GM21786 (cell line): ENCODE results near the gene DPYD.
"Not testable (repeated sequence)": the region's sequence is repeated elsewhere in the genome, so short reads cannot be mapped to it uniquely, and the experiment has no call there.

Source experiments
- ATAC-seq: cut with Tn5 transposase; IDR thresholded peaks from one replicate; pipeline ENCODE4 v1.9.1; 2021; ENCODE audit not compliant: unreplicated experiment

DPYD gene

DNA sequence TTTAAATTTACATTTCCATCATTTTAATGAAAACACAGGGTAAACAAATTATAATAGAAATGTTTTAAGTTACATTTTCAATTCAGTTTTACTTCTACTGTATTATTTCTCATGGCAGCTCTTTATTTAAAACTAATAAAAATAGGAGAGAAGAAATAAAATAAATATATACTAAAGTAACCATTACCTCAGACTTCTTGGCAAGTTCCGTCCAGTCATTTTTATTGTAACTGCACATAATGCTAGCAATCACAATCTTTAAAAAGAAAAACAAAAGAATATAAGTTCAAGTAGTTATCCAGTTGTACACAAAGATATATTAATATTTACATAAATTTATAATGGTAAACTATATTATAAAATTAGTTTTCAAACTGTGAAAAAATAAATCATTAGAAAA is 538.6 kb downstream of the DPYD start:
- ATAC-seq, result no peak

DNA sequence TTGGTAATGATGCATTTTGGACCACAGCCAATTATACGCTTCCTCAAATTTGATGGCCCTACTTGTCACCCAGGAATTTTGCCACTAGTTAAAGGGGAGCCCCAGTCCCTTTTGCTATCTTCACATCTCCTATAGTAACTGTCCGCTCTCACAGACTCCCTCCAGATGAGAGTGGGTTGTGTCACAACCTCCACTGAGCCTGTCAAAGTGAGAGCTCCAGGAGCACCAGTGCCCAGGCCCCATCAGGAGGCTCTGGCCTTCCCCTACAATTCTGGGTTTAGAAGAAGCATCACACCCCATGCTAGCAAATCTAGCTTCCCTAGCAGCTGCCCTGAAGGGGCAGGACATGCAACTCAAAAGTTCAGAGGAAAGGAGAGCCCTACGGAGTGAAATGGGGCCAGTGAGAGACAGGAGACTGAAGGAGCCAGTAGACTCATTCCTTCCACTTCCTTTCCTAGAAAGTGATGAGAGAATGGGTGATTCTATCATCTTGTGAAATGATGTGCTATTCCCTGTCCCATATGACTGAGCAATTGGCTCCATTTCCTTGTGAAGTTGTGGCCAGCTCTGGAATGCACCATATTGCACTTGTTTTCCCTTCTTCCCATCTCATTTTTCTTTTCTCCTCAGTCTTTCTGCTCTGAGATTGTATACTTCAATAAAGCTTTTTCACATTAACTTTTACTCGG is 541.3 kb downstream of the DPYD start:
- no peak for ATAC-seq

DNA sequence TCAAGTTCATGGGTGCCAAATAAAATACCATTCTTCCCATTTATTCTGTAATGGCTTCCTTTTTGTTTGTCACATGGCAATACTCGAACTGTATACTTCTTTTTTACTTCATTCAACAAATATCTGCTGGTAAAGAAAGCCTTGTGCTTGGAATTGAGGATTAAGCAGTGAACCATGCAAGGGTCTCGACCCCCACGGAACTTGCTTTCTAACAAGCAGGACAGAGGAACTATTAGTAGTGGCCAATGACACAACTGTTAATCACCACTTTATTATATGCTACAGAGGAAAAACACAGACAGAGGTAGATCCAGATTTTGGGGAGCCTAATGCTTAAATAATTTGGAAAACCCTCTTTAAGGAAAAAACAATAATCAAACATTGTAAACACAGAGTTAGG is 542.2 kb downstream of the DPYD start:
- ATAC-seq, result no peak

DNA sequence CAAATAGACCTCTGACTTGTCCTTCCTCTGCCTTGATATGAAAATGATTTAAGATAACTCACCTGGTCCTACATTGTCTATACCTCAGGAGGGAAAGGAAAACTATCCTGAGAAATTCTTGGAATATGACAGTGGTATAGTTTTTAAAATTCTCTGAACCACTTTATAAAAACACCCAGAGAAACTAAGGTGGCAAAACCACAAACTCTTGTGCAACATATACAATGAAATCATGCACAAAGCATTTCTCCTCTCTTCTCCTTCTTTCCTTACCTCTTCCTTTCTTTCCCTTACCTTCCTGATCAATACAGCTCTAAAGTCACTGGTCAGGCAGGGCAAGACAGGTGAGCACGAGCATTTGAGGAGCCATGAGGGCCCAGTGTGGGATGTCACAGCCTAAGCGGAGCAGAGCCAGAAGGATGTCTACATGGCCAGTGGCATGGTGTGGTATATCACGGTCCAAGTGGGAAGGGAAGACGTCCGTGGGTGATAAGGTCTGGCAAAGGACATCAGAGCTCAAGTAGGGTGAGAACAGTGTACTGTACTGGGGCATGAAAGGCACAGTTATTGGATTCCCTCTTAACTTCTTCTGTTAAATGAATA is 543.3 kb downstream of the DPYD start:
- no peak for ATAC-seq

DNA sequence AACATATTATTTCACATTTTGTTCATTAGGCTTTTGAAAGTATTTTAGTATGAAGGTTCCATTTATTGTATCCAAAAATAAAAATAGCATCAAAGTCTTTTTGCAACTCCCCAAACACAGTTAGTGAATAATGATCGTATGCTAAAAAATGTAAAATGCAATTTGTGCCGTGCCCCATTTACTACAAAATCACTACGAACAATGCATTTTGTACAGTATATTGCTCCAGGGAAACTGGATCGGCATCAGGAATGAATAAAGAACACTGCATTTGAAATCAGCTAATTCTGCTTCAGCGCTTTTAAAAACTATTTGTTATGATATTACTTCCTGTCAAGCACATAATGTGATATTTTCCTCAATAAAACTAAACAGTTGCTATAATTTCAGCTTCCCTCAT is 547.8 kb downstream of the DPYD start:
- no peak for ATAC-seq

DNA sequence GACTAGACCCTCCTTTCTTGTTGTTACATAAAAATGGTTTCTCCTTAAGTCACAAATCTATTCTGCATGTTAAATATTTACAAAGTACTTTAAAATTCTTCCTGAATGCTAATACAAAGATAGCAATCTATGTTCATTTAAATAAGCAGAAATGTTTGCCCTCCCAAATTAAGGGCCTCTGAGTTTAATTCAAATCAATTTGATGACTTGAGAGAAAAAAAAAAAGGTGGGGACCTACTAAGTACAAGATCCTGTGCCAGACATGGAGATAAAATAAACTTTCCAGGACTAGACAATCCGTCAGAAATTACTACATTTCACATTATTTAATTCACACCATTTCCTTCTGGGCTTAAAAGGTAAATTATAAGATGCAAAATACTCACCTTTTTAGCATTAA is 548.3 kb downstream of the DPYD start:
- no peak for ATAC-seq

DNA sequence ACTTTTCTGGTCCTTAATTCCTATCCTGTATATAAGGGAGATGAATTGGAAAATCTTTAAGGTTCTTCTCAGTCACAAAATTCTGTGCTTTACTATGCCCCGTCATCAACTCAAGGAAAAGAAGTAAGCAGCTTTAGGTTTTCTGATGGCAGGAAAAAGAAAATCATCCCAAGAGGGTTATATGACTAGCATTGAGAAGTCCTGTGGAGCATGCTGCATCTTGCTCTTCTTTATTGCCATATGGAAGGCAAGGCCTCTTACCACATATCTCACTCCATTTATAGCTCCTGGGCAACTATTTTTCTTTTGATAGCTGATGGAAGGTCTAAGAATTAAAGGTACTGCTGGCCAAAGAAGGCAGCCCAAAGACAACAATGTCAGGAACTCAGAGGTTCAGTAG is 552.5 kb downstream of the DPYD start:
- no peak for ATAC-seq

DNA sequence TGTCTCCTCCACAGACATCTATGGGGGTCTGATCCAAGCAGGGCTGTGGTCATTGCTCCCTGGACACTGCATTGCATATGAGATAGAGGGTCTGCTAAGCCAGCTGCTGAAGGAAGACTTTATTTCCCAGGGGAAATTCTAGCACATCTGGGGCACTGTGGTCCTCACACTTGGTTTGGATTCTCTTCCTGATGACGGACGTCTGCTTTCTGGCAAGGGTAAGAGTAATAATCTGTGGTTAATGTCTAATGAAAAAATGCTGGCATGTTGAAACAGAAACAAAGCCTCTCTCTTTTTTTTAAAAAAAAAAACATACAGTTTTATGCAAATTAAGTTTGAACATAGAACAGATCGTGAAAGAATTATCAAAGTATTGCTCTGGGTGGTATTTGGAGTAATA is 553.9 kb downstream of the DPYD start:
- no peak for ATAC-seq

DNA sequence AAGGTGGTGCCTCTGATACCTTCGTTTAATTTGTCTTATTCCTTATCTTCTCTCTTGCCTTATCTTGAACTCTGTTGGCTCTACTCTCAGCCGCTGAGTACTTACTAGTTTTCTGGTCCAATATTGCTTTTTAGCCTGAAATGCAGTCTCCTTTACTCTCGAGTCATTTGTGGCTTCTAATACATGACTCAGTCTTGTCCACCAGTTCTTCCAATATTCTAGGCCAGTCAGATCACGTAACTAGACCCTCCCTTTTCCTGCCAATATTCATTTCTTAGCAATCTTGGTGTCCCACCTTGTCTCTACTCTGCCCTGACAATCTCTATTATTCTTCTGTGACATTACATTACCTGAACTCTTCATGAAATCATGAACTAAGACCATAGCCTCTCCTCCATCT is 555.8 kb downstream of the DPYD start:
- ATAC-seq, result no peak

DNA sequence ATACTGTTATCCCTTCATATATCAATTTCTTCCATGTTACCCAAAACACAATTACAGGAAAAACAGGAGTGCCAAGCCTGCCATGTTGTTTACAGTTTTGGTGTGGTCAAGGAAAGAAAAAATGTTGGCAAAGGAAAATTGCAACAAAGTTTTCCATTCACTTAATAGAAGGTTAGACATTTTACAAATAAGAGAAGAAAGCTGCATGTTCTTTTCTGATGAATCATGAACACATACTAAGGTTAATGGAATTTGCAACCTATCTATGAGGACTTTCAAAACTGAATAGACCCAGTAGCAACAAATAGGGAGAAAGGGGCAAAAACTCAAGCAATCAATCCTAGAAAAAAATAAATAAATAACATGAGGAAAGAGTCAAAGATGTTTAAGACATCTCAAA is 556.7 kb downstream of the DPYD start:
- no peak for ATAC-seq

DNA sequence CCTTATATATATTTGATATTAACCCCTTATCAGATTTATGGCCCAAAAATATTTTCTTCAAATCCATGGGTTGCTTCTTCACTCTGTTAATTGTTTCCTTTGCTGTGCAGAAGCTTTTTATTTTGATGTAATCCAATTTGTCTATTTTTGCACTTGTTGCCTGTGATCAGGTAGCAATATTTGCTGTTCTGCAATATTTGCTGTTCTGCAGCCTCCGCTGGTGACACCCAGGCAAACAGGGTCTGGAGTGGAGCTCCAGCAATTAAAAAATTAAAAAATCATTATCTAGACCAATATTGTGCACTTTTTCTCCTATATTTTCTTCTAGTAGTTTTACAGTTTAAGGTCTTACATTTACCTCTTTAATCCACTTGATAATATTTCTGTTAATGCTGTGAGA is 564.5 kb downstream of the DPYD start:
- no peak for ATAC-seq

DNA sequence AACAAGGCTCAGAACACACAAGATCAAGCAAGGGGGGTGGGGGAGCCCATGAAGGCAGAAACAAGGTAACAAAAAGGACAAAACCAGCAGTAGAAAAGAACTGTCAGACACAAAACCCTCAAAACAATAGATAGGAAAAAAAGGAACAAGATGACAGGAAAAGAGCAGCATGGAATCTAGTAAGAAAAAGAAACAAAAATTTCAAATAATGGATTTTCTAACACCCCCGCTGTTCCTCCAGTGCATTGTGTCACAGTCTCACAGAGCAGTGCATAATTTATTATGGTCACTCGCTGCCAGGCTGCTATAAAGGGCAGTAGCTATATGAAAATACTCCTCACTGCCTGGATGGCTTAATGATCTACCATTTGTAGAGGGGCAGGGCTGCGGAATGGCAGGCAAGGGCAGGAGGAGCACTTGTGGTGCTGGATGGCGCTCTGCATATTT is 567.9 kb downstream of the DPYD start:
- no peak for ATAC-seq

DNA sequence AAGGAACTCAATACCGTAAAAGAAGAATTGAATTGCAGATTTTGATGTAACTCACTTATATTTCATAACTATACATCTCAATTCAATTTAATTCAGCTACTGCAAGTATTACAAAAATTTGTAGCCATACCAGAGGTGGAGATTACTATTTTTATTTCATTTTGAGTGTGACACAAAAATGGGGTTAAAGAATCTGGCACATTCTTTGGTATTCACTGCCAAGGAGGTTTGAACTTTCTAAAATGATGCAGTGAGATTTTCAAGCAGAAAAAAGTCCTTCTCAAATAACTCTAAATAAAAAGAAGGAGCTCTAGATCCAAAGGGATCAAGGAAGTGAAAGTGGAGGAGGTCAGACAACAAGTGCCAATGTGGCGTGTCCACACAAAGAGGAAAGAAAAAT is 569.0 kb downstream of the DPYD start:
- ATAC-seq, result no peak

DNA sequence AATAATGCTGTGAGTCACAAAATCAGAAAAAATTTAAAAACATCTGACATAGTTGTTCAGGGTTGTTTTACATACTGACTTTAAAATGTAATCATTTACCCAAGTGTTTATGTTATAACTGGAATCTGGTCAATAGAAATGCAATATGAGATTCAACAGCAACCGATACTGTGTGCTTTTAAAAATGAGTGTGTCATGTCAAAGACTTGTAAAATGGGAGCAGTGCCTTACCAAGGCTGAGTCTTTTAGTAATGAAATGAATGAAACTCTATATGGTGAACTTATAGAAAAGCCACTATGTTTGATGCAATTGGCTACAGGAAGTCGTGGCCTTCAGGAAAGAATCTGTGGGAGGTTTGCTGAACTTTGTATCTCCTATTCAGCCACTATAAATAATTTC is 570.2 kb downstream of the DPYD start:
- no peak for ATAC-seq

DNA sequence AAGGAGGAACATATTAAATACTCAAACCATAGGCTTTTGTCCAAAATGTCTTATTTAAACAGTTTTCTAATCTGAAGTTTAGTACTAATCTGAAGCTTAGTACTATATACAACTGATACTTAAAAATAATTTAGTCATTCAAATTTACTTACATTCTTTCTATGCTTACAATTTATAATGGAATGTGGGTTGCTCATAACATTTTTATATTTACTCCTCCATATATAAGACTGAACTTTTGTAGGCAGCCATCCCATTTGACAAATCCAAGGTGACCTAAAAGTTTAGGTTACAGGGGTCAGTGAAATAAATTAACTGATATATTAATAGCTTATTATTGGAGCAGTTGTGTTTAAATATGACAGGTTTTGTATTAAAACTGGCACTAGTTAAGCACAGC is 570.6 kb downstream of the DPYD start:
- no peak for ATAC-seq

DNA sequence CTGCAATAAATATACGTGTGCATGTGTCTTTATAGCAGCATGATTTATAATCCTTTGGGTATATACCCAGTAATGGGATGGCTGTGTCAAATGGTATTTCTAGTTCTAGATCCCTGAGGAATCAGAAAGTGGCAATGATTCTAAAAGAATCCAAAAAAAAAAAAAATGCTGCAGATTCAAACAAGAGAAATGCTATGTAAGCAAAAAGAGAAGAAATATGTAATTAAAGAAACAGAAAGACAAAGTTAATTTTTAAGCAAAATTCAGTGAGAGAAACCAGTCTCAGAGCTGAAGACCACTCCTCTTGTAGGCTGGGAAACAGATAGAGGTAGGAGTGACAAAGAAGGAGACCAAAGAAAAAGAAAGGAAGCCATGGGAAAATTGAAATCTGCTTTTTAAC is 571.0 kb downstream of the DPYD start:
- not testable (repeated sequence) for ATAC-seq

DNA sequence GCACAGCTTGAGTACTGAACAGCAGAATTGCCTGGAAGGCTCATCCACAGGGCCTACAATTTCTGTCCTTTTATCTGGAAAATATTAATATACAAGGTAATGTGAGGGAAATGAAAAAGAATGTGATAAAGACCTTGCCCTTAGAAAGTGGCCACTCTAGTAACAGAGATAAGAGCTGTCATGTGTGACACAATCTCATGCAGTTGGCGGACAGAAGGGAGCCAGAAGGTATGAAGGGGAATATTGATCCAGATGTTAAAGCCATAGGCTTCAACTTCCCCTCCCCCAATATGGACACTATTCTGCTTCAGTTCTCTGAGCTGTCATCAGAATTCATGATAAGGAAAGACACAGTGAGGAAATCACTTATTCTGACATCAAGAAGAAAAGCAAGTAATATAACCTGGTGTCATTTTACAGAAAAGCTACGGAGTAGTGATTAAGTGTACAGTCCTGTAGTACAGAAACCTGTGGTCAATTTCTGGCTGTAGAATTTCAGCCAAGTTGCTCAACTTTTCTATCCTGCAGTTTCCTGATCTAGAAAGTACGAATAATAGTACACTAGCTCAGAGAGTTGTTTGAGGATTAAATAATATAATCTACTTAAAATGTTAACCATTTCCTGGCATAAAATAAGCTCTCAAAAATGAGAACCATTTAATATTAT is 572.1 kb downstream of the DPYD start:
- no peak for ATAC-seq

DNA sequence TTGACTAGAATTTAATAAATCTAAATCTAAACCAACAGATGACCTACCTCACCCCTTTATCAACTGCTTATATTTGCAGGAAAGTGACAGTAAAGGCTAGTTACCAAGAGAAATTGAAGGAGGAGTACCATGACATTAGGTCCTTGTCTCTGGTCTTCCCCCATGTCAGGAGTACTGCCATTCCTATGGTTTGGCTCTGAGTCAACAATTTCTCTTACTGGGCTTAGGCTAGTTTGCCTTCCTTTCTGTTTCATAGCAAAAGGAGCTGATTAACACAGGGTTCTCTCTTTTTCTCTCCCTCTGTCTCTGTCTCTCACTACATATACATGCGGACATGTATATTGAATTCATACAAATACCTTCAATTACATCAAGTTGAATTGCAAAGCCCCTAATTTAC is 579.9 kb downstream of the DPYD start:
- no peak for ATAC-seq

DNA sequence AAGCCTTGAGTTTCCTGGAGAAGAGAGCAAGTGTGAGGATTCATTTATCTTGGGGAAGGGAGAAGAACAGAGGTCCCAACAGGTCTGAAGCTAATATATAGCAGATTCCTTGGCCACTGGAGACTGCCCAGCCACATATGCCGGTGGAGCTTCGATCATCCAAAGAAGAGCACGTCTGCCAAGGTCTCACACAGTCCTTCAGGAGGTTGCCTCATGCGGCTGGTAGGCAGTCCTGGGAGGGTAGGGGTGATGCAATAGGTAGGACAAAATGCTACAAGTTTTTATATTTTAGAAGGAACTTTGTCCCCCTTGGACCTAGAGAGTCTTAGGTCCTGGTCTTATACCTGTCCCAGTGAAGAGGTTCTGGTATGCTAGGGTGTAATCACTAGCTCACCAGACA is 582.5 kb downstream of the DPYD start:
- ATAC-seq, result no peak

DNA sequence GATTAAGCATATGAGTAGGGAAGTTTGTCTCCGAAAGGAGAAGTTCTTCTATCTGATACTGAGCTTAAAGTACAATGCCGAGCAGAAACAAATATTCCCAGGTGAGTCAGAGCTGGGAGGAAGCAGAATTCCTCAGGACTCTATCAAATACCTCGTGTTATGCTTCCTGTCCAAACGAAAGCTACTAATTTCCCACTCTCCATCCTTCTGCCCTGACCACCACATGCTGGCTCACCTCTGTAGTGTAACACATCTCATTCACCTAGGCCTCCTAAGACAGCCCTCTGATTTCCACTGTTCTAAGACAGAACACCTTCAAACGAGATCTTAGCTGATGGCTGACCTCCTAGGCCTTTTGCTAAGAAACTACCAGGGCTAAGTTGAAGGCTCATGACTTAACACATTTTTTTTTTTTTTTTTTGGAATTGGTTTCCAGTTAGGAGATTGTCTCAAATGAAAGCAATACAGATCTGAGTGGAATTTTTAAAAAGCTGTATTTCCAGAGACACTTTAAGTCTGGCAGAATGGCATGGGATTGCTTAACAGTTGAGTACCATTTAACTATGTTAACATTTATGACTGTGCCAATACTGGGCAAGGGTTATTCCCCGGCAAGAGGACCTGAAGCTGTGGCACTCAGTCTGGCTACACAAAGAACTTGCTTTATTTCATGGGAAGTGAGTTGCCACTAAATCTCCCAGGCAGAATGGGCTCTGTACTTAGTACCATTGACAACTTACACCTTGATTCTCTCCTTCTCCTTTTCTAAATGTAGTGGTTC is 583.4 kb downstream of the DPYD start:
- no peak for ATAC-seq

DNA sequence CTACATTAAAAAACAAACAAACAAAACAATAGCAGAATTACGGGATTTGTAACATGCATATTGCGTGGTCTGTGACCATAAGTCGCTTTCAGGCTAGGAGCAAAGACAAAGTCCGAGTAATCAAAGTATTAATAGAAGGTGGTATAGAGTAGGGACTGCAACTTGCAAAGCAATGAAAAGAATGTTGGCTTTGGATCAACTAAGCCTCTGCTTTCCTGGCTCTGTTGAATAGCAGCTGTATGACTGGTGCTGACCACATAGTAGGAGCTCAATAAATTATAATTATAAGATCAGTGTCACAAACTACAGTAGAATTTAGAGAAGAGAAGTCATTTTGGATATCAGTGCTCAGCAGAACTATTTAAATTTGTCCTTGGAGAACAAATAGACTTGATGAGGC is 586.4 kb downstream of the DPYD start:
- no peak for ATAC-seq

DNA sequence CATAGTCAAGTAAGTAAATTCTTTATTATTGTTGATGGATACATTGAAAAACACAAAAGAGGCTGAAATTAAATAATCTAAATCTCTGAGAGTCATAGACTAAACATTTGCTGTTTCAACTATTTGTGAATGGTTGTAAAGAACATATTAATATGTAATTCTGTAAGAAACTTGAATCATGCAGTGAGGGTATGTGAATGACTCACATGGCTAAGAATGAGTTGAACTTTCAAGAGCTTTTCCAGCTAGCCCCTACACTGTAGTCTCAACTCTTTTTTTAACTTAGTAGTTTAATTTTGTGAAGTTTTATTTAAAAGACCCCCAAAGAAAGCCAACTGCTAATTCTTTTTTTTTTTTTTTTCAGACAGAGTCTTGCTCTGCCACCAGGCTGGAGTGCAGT is 588.1 kb downstream of the DPYD start:
- ATAC-seq, result no peak
